ENCODE data around the gene TMEM212.

The TMEM212 gene

GRCh38 chr3:171842864-171843518 lies at the start of gene TMEM212:
Gene TMEM212 (plus strand): TSS chr3:171843349. CDS start chr3:171843384, 35 bp downstream.
- ATAC-seq (replicated peaks) (no peak), DNase-seq (no peak)
- Mint-ChIP-seq H3K9me3 (peaks cover 0 to 3% of the 10 kb centered on the region in 2 donors), H3K27ac (no peak within 1 kb of the TSS), H3K4me3 (no peak within 1 kb of the TSS), H3K36me3 (no peaks in the 10 kb centered on the region), H3K27me3 (peaks cover 5 to 15% of the 10 kb centered on the region in 2 donors), H3K4me1 (peaks cover 5 to 6% of the 10 kb centered on the region in 2 donors)

GRCh38 chr3:171796625-171797264 lies 46.4 kb upstream of the TMEM212 start:
- Mint-ChIP-seq H3K4me1 (no peaks in the 10 kb centered on the region), H3K4me3 (no peak overlapping the region), H3K27me3 (no peaks in the 10 kb centered on the region), H3K9me3 (no peaks in the 10 kb centered on the region), H3K27ac (no peak overlapping the region), H3K36me3 (no peaks in the 10 kb centered on the region)
- DNase-seq (no peak), ATAC-seq (replicated peaks) (no peak)

GRCh38 chr3:171797265-171797679 lies 45.9 kb upstream of the TMEM212 start:
- Mint-ChIP-seq H3K27ac (no peak overlapping the region), H3K4me1 (no peaks in the 10 kb centered on the region), H3K36me3 (no peaks in the 10 kb centered on the region), H3K9me3 (no peaks in the 10 kb centered on the region), H3K27me3 (no peaks in the 10 kb centered on the region), H3K4me3 (no peak overlapping the region)
- no peak for ATAC-seq (replicated peaks)
- DNase-seq = no peak

GRCh38 chr3:171797873-171798272 lies 45.3 kb upstream of the TMEM212 start:
- H3K4me3 Mint-ChIP-seq = no peak overlapping the region
- DNase-seq (no peak), ATAC-seq (replicated peaks) (no peak)
- no peaks in the 10 kb centered on the region for H3K9me3 Mint-ChIP-seq
- no peaks in the 10 kb centered on the region for H3K27me3 Mint-ChIP-seq
- H3K27ac Mint-ChIP-seq = no peak overlapping the region
- H3K36me3 Mint-ChIP-seq = no peaks in the 10 kb centered on the region
- no peaks in the 10 kb centered on the region for H3K4me1 Mint-ChIP-seq

- DNase-seq (no peak), ATAC-seq (replicated peaks) (no peak)
- Mint-ChIP-seq H3K36me3 (no peaks in the 10 kb centered on the region), H3K9me3 (no peaks in the 10 kb centered on the region), H3K4me1 (no peaks in the 10 kb centered on the region), H3K27me3 (no peaks in the 10 kb centered on the region), H3K27ac (no peak overlapping the region), H3K4me3 (no peak overlapping the region)
These were observed 43.6 kb upstream of the TMEM212 start for GRCh38 chr3:171799501-171799900.

GRCh38 chr3:171801738-171802589 lies 41.2 kb upstream of the TMEM212 start:
- no peak overlapping the region for H3K4me3 Mint-ChIP-seq
- no peak overlapping the region for H3K27ac Mint-ChIP-seq
- H3K27me3 Mint-ChIP-seq = peaks cover 0 to under 1% of the 10 kb centered on the region in 2 donors
- no peaks in the 10 kb centered on the region for H3K4me1 Mint-ChIP-seq
- no peaks in the 10 kb centered on the region for H3K9me3 Mint-ChIP-seq
- ATAC-seq (replicated peaks) (no peak), DNase-seq (no peak)
- no peaks in the 10 kb centered on the region for H3K36me3 Mint-ChIP-seq

GRCh38 chr3:171802590-171802956 lies 40.6 kb upstream of the TMEM212 start:
- no peak for DNase-seq
- peaks cover 0 to 7% of the 10 kb centered on the region in 2 donors for H3K27me3 Mint-ChIP-seq
- ATAC-seq (replicated peaks) = no peak
- no peaks in the 10 kb centered on the region for H3K36me3 Mint-ChIP-seq
- no peaks in the 10 kb centered on the region for H3K9me3 Mint-ChIP-seq
- H3K4me3 Mint-ChIP-seq = no peak overlapping the region
- no peaks in the 10 kb centered on the region for H3K4me1 Mint-ChIP-seq
- H3K27ac Mint-ChIP-seq = no peak overlapping the region

GRCh38 chr3:171803044-171803443 lies 40.1 kb upstream of the TMEM212 start:
- H3K4me3 Mint-ChIP-seq = no peak overlapping the region
- ATAC-seq (replicated peaks) (no peak), DNase-seq (no peak)
- peaks cover 4 to 12% of the 10 kb centered on the region in 2 donors for H3K27me3 Mint-ChIP-seq
- H3K4me1 Mint-ChIP-seq = no peaks in the 10 kb centered on the region
- H3K27ac Mint-ChIP-seq = no peak overlapping the region
- H3K9me3 Mint-ChIP-seq = peaks cover 0 to 2% of the 10 kb centered on the region in 2 donors
- no peaks in the 10 kb centered on the region for H3K36me3 Mint-ChIP-seq

GRCh38 chr3:171804618-171805389 lies 38.3 kb upstream of the TMEM212 start:
- H3K27ac Mint-ChIP-seq = no peak overlapping the region
- peaks cover 13 to 21% of the 10 kb centered on the region in 2 donors for H3K27me3 Mint-ChIP-seq
- DNase-seq = no peak
- no peak for ATAC-seq (replicated peaks)
- H3K4me3 Mint-ChIP-seq = no peak overlapping the region
- H3K4me1 Mint-ChIP-seq = peaks cover 7 to 8% of the 10 kb centered on the region in 2 donors
- H3K36me3 Mint-ChIP-seq = no peaks in the 10 kb centered on the region
- H3K9me3 Mint-ChIP-seq = peaks cover 0 to 2% of the 10 kb centered on the region in 2 donors

GRCh38 chr3:171805687-171806086 lies 37.5 kb upstream of the TMEM212 start:
- Mint-ChIP-seq H3K4me3 (no peak overlapping the region), H3K36me3 (no peaks in the 10 kb centered on the region), H3K4me1 (peaks cover 11 to 13% of the 10 kb centered on the region in 2 donors)

GRCh38 chr3:171806200-171807128 lies 36.7 kb upstream of the TMEM212 start:
- peaks cover 11 to 14% of the 10 kb centered on the region in 2 donors for H3K4me1 Mint-ChIP-seq
- H3K27ac Mint-ChIP-seq = no peak overlapping the region
- H3K27me3 Mint-ChIP-seq = peaks cover 26 to 35% of the 10 kb centered on the region in 2 donors
- ATAC-seq (replicated peaks) (no peak), DNase-seq (no peak)
- H3K9me3 Mint-ChIP-seq = peaks cover 0 to 2% of the 10 kb centered on the region in 2 donors
- no peak overlapping the region for H3K4me3 Mint-ChIP-seq
- H3K36me3 Mint-ChIP-seq = no peaks in the 10 kb centered on the region

More at GRCh38 chr3:171805687-171806086, 37.5 kb upstream of the TMEM212 start:
- DNase-seq (no peak), ATAC-seq (replicated peaks) (no peak)
- peaks cover 0 to 2% of the 10 kb centered on the region in 2 donors for H3K9me3 Mint-ChIP-seq
- peaks cover 18 to 29% of the 10 kb centered on the region in 2 donors for H3K27me3 Mint-ChIP-seq
- no peak overlapping the region for H3K27ac Mint-ChIP-seq

- Mint-ChIP-seq H3K27ac (no peak overlapping the region), H3K27me3 (peaks cover 32 to 42% of the 10 kb centered on the region in 2 donors), H3K9me3 (peaks cover 0 to 2% of the 10 kb centered on the region in 2 donors), H3K4me3 (no peak overlapping the region), H3K4me1 (peaks cover 11 to 14% of the 10 kb centered on the region in 2 donors), H3K36me3 (no peaks in the 10 kb centered on the region)
- DNase-seq (no peak), ATAC-seq (replicated peaks) (no peak)
These were observed 35.9 kb upstream of the TMEM212 start for GRCh38 chr3:171807129-171807675.

GRCh38 chr3:171807806-171808205 lies 35.3 kb upstream of the TMEM212 start:
- H3K27me3 Mint-ChIP-seq = peaks cover 32 to 42% of the 10 kb centered on the region in 2 donors
- peaks cover 0 to 2% of the 10 kb centered on the region in 2 donors for H3K9me3 Mint-ChIP-seq
- no peak overlapping the region for H3K4me3 Mint-ChIP-seq

More at GRCh38 chr3:171807806-171808205, 35.3 kb upstream of the TMEM212 start:
- ATAC-seq (replicated peaks) = no peak
- Mint-ChIP-seq H3K27ac (no peak overlapping the region), H3K36me3 (no peaks in the 10 kb centered on the region), H3K4me1 (peaks cover 11 to 14% of the 10 kb centered on the region in 2 donors)
- DNase-seq = no peak
